ENCODE data around the gene ZNF879.

Gene ZNF879

DNA sequence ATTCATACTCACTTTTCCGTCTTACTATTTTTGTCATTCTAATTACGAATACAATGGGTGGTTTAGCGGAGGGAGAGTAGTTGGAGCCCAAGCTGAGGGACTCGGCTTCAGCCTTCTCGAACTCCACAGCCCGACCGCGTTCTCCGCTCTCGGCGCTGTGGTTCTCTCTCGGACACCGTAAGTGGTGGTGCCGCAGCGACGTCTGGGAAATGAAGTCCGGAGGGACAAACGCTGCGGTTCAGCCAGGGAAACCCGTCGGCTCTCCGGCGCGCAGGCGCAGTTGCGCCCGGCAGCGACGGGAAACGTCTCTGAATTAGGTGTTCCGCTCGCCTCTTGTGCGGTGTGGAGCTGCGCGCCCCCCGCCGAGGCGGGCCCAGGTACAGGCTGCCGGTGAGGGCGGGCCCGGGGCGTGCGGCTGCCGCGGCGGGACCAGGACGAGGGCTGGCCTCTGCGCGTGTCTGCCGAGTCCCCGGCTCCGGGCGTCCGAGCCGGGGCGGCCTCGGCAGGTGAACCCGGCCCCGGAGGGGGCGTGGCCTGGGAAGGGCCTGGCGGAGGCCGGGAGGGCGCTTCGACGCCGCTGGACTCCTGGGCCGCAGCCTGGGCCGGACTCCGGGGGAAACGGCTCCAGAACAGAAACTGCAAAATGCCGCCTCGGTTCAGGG is at the start of gene ZNF879:
Gene ZNF879 (plus strand): TSS at position 277 of the 662 bp plus-strand sequence. CDS start 1,201 bp downstream, outside the sequence.
- Histone ChIP-seq H3K27me3 (ENCODE audit: control insufficient read depth, insufficient read depth, low read length) (no peaks in the 10 kb centered on the region; the same call in 1 of the 2 replicates), H3K9me3 (ENCODE audit: control insufficient read depth, insufficient read depth, low read length) (peaks cover 51% of the 10 kb centered on the region), H3K4me3 (ENCODE audit: low read depth, low read length) (peak within 1 kb of the TSS; percentile 68), H3K36me3 (ENCODE audit: control insufficient read depth, insufficient read depth, low read length) (peaks cover 17% of the 10 kb centered on the region), H3K27ac (ENCODE audit: low read depth, low read length) (peak within 1 kb of the TSS; percentile 79), H3K9ac (ENCODE audit: low read depth, low read length) (peak within 1 kb of the TSS; percentile 50), H3K4me1 (ENCODE audit: control insufficient read depth, insufficient read depth, low read length) (no peaks in the 10 kb centered on the region)

DNA sequence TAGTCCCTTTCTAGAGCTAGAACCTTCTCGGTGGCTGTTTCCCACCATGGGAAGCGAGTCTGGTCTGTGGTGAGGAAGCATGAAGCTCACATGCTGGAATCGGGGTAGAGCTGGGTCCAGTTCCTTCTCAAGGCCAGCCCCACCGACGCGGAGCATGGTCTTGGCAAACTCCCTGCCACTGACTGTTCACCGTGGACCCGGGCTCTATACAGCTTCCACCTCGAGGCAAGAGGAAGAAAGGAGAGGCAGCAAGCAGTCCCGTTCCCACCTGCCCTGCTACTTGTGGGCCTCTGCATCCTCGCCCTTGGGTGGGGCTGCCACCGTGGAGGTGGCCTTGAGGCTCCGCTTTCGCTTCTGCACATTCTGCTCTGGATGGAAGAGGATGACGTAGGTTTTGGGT is 42.2 kb upstream of the ZNF879 start:
- no peak overlapping the region for H3K9ac ChIP-seq (ENCODE audit: low read depth, low read length)
- H3K36me3 ChIP-seq (ENCODE audit: control insufficient read depth, insufficient read depth, low read length) = no peaks in the 10 kb centered on the region
- H3K27me3 ChIP-seq (ENCODE audit: control insufficient read depth, insufficient read depth, low read length) = no peaks in the 10 kb centered on the region
- 0 out of 2 replicates have a peak overlapping the region, but pooled peaks have one; percentile 8 for H3K4me3 ChIP-seq (ENCODE audit: low read depth, low read length)
- peaks cover 90% of the 10 kb centered on the region for H3K9me3 ChIP-seq (ENCODE audit: control insufficient read depth, insufficient read depth, low read length)
- no peak overlapping the region for H3K27ac ChIP-seq (ENCODE audit: low read depth, low read length)
- no peaks in the 10 kb centered on the region for H3K4me1 ChIP-seq (ENCODE audit: control insufficient read depth, insufficient read depth, low read length)

DNA sequence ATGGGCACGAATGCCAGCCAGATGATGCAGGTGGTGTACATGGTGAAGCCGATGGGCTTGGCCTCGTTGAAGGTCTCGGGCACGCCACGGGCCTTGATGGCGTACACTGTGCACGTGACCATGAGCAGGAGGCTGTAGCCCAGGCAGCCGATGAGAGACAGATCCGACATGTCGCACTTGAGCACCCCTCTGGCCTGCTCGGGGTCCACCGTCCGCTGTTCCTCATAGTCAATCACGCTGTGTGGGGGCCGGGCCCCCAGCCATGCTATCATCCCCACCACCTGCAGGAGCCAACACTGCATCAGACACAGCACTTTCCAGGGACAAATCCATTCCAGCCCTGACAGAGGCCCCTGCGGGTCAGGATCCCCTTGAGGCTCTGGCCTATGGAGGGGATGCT is 40.7 kb upstream of the ZNF879 start:
- no peak overlapping the region for H3K27ac ChIP-seq (ENCODE audit: low read depth, low read length)
- H3K9ac ChIP-seq (ENCODE audit: low read depth, low read length) = no peak overlapping the region
- no peaks in the 10 kb centered on the region for H3K36me3 ChIP-seq (ENCODE audit: control insufficient read depth, insufficient read depth, low read length)
- H3K4me3 ChIP-seq (ENCODE audit: low read depth, low read length) = no peak overlapping the region
- H3K27me3 ChIP-seq (ENCODE audit: control insufficient read depth, insufficient read depth, low read length) = no peaks in the 10 kb centered on the region
- no peaks in the 10 kb centered on the region for H3K4me1 ChIP-seq (ENCODE audit: control insufficient read depth, insufficient read depth, low read length)
- H3K9me3 ChIP-seq (ENCODE audit: control insufficient read depth, insufficient read depth, low read length) = peaks cover 88% of the 10 kb centered on the region

DNA sequence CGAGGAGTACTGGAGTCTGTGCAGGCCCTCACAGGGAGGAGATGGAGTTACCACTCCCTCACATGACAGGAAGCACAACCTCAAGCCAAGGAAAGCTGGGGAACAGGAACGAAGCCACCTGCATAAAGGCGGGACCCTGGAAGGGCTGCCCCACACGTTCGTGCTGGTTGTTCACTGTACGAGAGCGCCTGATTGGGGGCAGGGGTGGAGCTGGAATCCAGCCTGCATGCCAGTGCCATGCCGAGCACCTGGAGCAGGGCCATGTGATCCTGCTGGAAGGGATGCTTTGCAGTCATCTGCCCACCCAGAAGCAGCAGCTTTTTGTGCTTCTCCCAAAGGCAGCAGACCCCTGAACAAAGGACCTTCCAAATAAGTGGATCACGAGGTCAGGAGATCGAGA is 39.9 kb upstream of the ZNF879 start:
- Histone ChIP-seq H3K4me3 (ENCODE audit: low read depth, low read length) (no peak overlapping the region; the same call in 1 of the 2 replicates), H3K9ac (ENCODE audit: low read depth, low read length) (no peak overlapping the region), H3K36me3 (ENCODE audit: control insufficient read depth, insufficient read depth, low read length) (no peaks in the 10 kb centered on the region), H3K9me3 (ENCODE audit: control insufficient read depth, insufficient read depth, low read length) (peaks cover 88% of the 10 kb centered on the region), H3K27ac (ENCODE audit: low read depth, low read length) (no peak overlapping the region), H3K27me3 (ENCODE audit: control insufficient read depth, insufficient read depth, low read length) (no peaks in the 10 kb centered on the region), H3K4me1 (ENCODE audit: control insufficient read depth, insufficient read depth, low read length) (no peaks in the 10 kb centered on the region)

DNA sequence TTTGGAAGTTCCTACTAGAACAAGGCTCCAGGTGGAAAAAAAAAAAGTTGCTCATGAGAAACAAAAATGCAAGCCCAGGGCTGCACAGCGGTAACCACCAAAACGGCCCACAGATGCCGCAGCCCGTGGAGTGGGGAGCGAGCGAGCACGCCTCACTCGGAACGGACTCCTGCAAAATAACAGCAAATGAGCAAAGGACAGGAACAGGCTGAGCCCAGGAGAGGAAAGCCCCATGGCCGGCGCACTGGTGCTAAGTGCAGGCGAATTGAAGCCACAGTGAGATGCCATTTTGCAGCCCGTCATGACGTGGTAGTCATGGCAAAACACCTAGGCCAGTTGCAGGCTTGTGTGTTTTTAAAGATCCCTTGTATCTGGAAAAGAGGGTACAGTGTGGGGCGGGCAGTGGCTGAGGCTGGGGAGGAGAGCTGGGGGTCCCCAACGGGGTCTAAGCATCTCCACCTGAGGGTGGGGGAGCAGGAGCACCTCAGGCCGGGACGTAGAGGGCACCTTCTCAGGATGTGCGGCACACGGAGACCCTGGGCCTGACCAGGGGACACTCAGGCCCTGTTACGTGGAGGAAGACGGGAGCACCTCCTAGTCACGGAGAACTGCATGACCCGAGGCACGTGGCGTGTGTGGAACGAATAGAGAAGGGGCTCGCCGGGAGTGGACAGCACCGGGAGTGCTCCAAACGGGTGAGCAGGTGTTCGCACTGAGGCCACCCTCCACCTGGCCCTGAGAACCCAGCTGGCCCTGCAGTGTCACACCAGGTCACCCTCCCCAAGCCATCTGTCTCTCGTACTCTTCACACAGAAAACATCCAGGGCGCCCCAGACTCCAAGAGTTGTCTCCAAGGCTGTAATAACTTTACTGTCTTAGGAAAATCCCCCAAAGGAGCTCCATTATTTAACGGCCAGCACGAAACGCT is 39.2 kb upstream of the ZNF879 start:
- H3K4me3 ChIP-seq (ENCODE audit: low read depth, low read length) = no peak overlapping the region
- H3K27ac ChIP-seq (ENCODE audit: low read depth, low read length) = no peak overlapping the region
- no peaks in the 10 kb centered on the region for H3K4me1 ChIP-seq (ENCODE audit: control insufficient read depth, insufficient read depth, low read length)
- H3K9me3 ChIP-seq (ENCODE audit: control insufficient read depth, insufficient read depth, low read length) = peaks cover 84% of the 10 kb centered on the region
- H3K27me3 ChIP-seq (ENCODE audit: control insufficient read depth, insufficient read depth, low read length) = no peaks in the 10 kb centered on the region
- H3K36me3 ChIP-seq (ENCODE audit: control insufficient read depth, insufficient read depth, low read length) = no peaks in the 10 kb centered on the region
- H3K9ac ChIP-seq (ENCODE audit: low read depth, low read length) = no peak overlapping the region

DNA sequence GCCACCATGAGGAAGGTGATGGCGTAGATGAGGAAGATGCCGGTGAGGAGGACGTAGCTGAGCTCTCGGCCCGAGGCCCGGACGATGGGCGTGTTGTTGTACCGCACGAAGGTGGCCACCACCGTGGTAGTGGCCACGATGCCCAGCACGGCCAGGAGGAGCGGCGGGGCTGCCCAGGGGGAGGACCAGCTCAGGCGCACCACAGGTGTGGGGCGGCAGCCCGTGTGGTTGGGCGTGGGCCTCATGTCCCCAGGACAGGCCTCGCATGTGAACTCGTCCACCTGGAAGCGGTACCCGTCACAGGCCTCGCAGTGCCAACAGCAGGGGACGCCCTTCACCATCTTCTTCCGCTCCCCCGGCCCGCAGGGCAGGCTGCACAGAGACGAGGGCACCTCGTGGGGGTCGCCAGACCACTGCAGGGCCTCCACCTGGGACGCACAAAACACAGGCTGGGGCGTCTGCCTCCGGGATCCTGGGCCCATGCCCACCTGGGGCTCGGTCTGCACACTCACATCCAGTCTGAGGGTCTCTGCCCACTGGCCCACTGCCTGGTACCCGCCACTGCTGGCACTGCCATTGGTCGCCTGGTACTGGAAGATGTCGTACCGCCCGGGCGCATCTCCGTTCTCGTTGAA is 37.2 kb upstream of the ZNF879 start:
- Histone ChIP-seq H3K4me3 (ENCODE audit: low read depth, low read length) (no peak overlapping the region), H3K27me3 (ENCODE audit: control insufficient read depth, insufficient read depth, low read length) (no peaks in the 10 kb centered on the region), H3K9ac (ENCODE audit: low read depth, low read length) (no peak overlapping the region), H3K4me1 (ENCODE audit: control insufficient read depth, insufficient read depth, low read length) (no peaks in the 10 kb centered on the region), H3K36me3 (ENCODE audit: control insufficient read depth, insufficient read depth, low read length) (no peaks in the 10 kb centered on the region), H3K27ac (ENCODE audit: low read depth, low read length) (no peak overlapping the region), H3K9me3 (ENCODE audit: control insufficient read depth, insufficient read depth, low read length) (peaks cover 85% of the 10 kb centered on the region)

DNA sequence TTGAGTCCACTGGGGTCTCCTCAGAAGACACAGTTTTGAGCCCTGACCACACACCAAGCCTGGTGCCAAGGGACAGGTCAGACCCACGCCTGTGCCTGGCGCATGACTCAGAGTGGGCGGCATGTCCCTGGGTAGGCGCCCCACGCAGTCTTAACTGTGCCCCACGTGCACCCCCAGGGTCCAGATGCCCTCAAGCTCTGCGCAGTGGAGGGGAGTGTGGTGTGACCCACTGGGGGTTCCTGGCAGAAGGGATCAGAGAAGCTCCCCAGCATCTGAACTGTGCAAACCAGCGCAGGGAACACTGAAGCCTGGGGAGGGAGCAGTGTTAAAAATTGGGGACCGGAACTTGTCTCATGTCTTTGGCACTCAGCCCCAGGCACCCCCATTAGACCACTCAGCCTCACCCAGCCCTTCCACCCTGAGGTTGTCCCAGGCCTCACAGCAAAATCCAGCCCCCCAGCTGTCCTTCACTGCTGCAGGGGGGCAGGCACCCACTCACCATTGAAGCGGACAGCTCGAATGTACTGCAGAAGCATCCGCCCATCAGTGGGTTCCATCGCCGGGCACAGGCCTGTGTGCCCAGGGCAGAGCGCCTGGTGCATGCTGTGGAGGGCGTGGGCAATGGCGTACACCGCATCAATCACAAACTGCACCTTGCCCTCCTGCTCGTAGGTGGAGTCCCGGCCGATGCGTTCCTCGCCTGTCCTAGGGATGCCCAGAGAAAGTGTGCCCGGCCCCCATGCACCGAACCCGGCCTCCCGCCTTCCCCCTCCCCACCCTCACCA is 35.0 kb upstream of the ZNF879 start:
- Histone ChIP-seq H3K27me3 (ENCODE audit: control insufficient read depth, insufficient read depth, low read length) (peaks cover 9% of the 10 kb centered on the region), H3K9me3 (ENCODE audit: control insufficient read depth, insufficient read depth, low read length) (peaks cover 72% of the 10 kb centered on the region), H3K4me1 (ENCODE audit: control insufficient read depth, insufficient read depth, low read length) (no peaks in the 10 kb centered on the region), H3K27ac (ENCODE audit: low read depth, low read length) (no peak overlapping the region), H3K4me3 (ENCODE audit: low read depth, low read length) (no peak overlapping the region), H3K36me3 (ENCODE audit: control insufficient read depth, insufficient read depth, low read length) (no peaks in the 10 kb centered on the region), H3K9ac (ENCODE audit: low read depth, low read length) (no peak overlapping the region)

DNA sequence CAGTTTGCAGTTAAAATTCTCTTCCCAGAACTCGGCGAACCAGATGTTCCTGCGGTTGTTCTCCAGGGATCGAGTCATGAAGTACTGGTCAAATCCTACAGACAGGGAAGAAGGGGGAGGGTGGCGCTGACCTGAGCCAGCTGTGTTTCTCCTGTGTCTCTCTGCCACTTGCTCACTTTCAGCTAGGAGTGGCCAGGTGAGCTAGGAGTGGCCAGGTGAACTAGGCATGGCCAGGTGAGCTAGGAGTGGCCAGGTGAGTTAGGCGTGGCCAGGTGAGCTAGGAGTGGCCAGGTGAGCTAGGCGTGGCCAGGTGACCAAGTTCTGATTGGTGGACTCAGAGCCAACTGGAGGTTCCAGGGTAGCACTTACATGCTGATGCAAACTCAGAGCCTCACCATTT is 34.3 kb upstream of the ZNF879 start:
- Histone ChIP-seq H3K4me1 (ENCODE audit: control insufficient read depth, insufficient read depth, low read length) (no peaks in the 10 kb centered on the region), H3K4me3 (ENCODE audit: low read depth, low read length) (no peak overlapping the region), H3K27ac (ENCODE audit: low read depth, low read length) (no peak overlapping the region), H3K36me3 (ENCODE audit: control insufficient read depth, insufficient read depth, low read length) (no peaks in the 10 kb centered on the region), H3K27me3 (ENCODE audit: control insufficient read depth, insufficient read depth, low read length) (peaks cover 16% of the 10 kb centered on the region), H3K9me3 (ENCODE audit: control insufficient read depth, insufficient read depth, low read length) (peaks cover 67% of the 10 kb centered on the region), H3K9ac (ENCODE audit: low read depth, low read length) (no peak overlapping the region)

DNA sequence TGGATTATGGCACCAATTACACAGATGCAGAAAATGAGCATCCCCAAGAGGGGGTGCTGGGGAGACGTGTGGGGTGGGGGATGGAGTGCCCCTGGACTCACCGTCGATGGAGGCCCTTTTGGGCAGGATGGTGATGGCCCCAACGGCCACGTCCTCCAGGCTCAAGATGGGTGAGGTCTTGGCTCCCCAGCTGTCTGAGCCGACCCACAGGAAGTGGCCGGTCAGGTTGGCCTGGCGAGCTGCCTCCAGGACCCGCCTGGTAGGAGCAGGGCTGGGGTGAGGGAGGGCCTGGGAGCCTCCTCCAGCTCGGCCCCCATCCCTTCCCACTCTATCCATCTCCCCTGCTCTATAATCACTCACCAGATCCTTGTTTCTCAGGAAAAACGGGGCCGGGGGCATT is 33.1 kb upstream of the ZNF879 start:
- H3K9me3 ChIP-seq (ENCODE audit: control insufficient read depth, insufficient read depth, low read length) = peaks cover 60% of the 10 kb centered on the region
- H3K9ac ChIP-seq (ENCODE audit: low read depth, low read length) = no peak overlapping the region
- no peak overlapping the region for H3K27ac ChIP-seq (ENCODE audit: low read depth, low read length)
- no peaks in the 10 kb centered on the region for H3K36me3 ChIP-seq (ENCODE audit: control insufficient read depth, insufficient read depth, low read length)
- peaks cover 26% of the 10 kb centered on the region for H3K27me3 ChIP-seq (ENCODE audit: control insufficient read depth, insufficient read depth, low read length)
- no peaks in the 10 kb centered on the region for H3K4me1 ChIP-seq (ENCODE audit: control insufficient read depth, insufficient read depth, low read length)
- no peak overlapping the region for H3K4me3 ChIP-seq (ENCODE audit: low read depth, low read length)
